ENCODE data around the gene MED7. TPM values are rescaled to one million over a fixed set of nuclear protein-coding genes. Genes with fewer than 3 reads are reported as not detected.

Gene MED7
- total RNA-seq, 1 donor from 2014 or later, result 9.5 TPM

- no peak overlapping the region for H3K4me3 Mint-ChIP-seq (ENCODE audit: unreplicated experiment)
- no peaks in the 10 kb centered on the region for H3K36me3 Mint-ChIP-seq (ENCODE audit: low read depth, unreplicated experiment)
- peaks cover 3% of the 10 kb centered on the region for H3K27me3 Mint-ChIP-seq (ENCODE audit: unreplicated experiment)
- TF ChIP-seq CTCF (IDR thresholded peaks at IDR 0.05; ENCODE audit: unreplicated experiment), result no peak
- H3K9me3 Mint-ChIP-seq (ENCODE audit: unreplicated experiment), result no peaks in the 10 kb centered on the region
- no peak for DNase-seq (ENCODE audit: low spot score)
- H3K27ac Mint-ChIP-seq (ENCODE audit: unreplicated experiment), result no peak overlapping the region
- H3K4me1 Mint-ChIP-seq (ENCODE audit: unreplicated experiment), result no peaks in the 10 kb centered on the region
Observed at GRCh38 chr5:157116483-157116954, 26.1 kb downstream of the MED7 start.

GRCh38 chr5:157115502-157115901 lies 27.2 kb downstream of the MED7 start:
- no peak overlapping the region for H3K4me3 Mint-ChIP-seq (ENCODE audit: unreplicated experiment)
- H3K4me1 Mint-ChIP-seq (ENCODE audit: unreplicated experiment), result no peaks in the 10 kb centered on the region
- no peaks in the 10 kb centered on the region for H3K9me3 Mint-ChIP-seq (ENCODE audit: unreplicated experiment)
- TF ChIP-seq CTCF (IDR thresholded peaks at IDR 0.05; ENCODE audit: unreplicated experiment), result no peak
- no peaks in the 10 kb centered on the region for H3K36me3 Mint-ChIP-seq (ENCODE audit: low read depth, unreplicated experiment)
- no peak for DNase-seq (ENCODE audit: low spot score)
- no peaks in the 10 kb centered on the region for H3K27me3 Mint-ChIP-seq (ENCODE audit: unreplicated experiment)
- no peak overlapping the region for H3K27ac Mint-ChIP-seq (ENCODE audit: unreplicated experiment)

- Mint-ChIP-seq H3K27me3 (ENCODE audit: unreplicated experiment) (no peaks in the 10 kb centered on the region), H3K27ac (ENCODE audit: unreplicated experiment) (no peak overlapping the region), H3K4me3 (ENCODE audit: unreplicated experiment) (no peak overlapping the region)
Observed at GRCh38 chr5:157115012-157115411, 27.7 kb downstream of the MED7 start.

GRCh38 chr5:157113002-157113401 lies 29.7 kb downstream of the MED7 start:
- peaks cover 2% of the 10 kb centered on the region for H3K27me3 Mint-ChIP-seq (ENCODE audit: unreplicated experiment)
- no peaks in the 10 kb centered on the region for H3K36me3 Mint-ChIP-seq (ENCODE audit: low read depth, unreplicated experiment)
- H3K4me3 Mint-ChIP-seq (ENCODE audit: unreplicated experiment), result no peak overlapping the region
- H3K27ac Mint-ChIP-seq (ENCODE audit: unreplicated experiment), result no peak overlapping the region
- no peaks in the 10 kb centered on the region for H3K9me3 Mint-ChIP-seq (ENCODE audit: unreplicated experiment)
- peaks cover 7% of the 10 kb centered on the region for H3K4me1 Mint-ChIP-seq (ENCODE audit: unreplicated experiment)
- TF ChIP-seq CTCF (IDR thresholded peaks at IDR 0.05; ENCODE audit: unreplicated experiment), result no peak
- no peak for DNase-seq (ENCODE audit: low spot score)

More at GRCh38 chr5:157115012-157115411, 27.7 kb downstream of the MED7 start:
- DNase-seq (ENCODE audit: low spot score), result no peak
- no peak for TF ChIP-seq CTCF (IDR thresholded peaks at IDR 0.05; ENCODE audit: unreplicated experiment)
- no peaks in the 10 kb centered on the region for H3K36me3 Mint-ChIP-seq (ENCODE audit: low read depth, unreplicated experiment)
- H3K9me3 Mint-ChIP-seq (ENCODE audit: unreplicated experiment), result no peaks in the 10 kb centered on the region
- H3K4me1 Mint-ChIP-seq (ENCODE audit: unreplicated experiment), result no peaks in the 10 kb centered on the region

- H3K36me3 Mint-ChIP-seq (ENCODE audit: low read depth, unreplicated experiment), result no peaks in the 10 kb centered on the region
- no peaks in the 10 kb centered on the region for H3K9me3 Mint-ChIP-seq (ENCODE audit: unreplicated experiment)
- no peak overlapping the region for H3K4me3 Mint-ChIP-seq (ENCODE audit: unreplicated experiment)
- peaks cover 9% of the 10 kb centered on the region for H3K4me1 Mint-ChIP-seq (ENCODE audit: unreplicated experiment)
- no peak overlapping the region for H3K27ac Mint-ChIP-seq (ENCODE audit: unreplicated experiment)
- peaks cover 2% of the 10 kb centered on the region for H3K27me3 Mint-ChIP-seq (ENCODE audit: unreplicated experiment)
- DNase-seq (ENCODE audit: low spot score), result no peak
- TF ChIP-seq CTCF (IDR thresholded peaks at IDR 0.05; ENCODE audit: unreplicated experiment), result no peak
Observed at GRCh38 chr5:157109744-157110143, 32.9 kb downstream of the MED7 start.

Measured in endothelial cell (in vitro differentiated cells).